Neutrophil (primary cell): Measurements from ENCODE around the gene FHAD1.

Experiments used
- H3K27ac ChIP-seq: fragments of 200-600 bp; sonication (generic); 2 replicates; pipeline ENCODE4 v1.5.1; 2016; ENCODE audit warnings: mild to moderate bottlenecking, moderate library complexity
- H3K27me3 ChIP-seq: fragments of 200-600 bp; sonication (generic); 2 replicates; pipeline ENCODE4 v1.6.0; 2016; ENCODE audit warnings: mild to moderate bottlenecking
- H3K36me3 ChIP-seq: fragments of 200-600 bp; sonication (generic); 2 replicates; pipeline ENCODE4 v1.5.1; 2017
- H3K4me1 ChIP-seq, 2 experiments: fragments of 200-600 bp in 1 of 2; sonication (generic) in 1 of 2; 1 replicate in 1 of 2; 2 replicates in 1 of 2; pipeline versions ENCODE4 v1.5.1 to v1.6.1; 2013 to 2016; ENCODE audit warnings: low read depth in 1 of 2, low read length in 1 of 2, mild to moderate bottlenecking in 1 of 2, moderate library complexity in 1 of 2; ENCODE audit not compliant: control insufficient read depth in 1 of 2, insufficient read depth in 1 of 2
- H3K4me3 ChIP-seq, 2 experiments: fragments of 200-600 bp in 1 of 2; sonication (generic) in 1 of 2; 1 replicate in 1 of 2; 2 replicates in 1 of 2; pipeline ENCODE4 v1.5.1; 2013 to 2016; ENCODE audit warnings: low read depth in 1 of 2, low read length in 1 of 2, mild to moderate bottlenecking in 1 of 2, moderate library complexity in 1 of 2
- H3K9me3 ChIP-seq: fragments of 200-600 bp; sonication (generic); 2 replicates; pipeline ENCODE4 v1.5.1; 2016
- TF ChIP-seq, protein P1 (sequence below): fragments of 200-600 bp; sonication (generic); IDR thresholded peaks from 2 replicates; pipeline ENCODE4 v1.5.1; 2016; ENCODE audit warnings: antibody characterized with exemption

FHAD1 gene

DNA sequence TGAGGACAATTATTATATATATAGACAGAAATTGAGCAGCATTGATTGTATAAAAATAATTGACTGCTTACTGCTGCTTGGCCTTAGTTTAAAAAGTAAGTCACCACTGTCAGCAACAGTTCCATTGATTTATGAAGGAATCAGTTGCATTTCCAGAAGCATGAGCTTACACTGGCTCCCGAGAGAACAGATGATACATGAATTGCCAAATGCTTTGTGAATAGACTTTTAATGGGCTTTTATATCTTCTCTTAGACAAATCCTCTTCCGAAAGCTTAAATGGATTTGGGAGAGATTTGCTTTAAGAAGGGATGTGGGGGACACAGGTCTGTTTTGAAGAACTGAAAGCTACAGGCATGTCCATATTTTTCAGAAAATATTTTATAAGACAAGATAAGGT lies 7.5 kb downstream of the FHAD1 start:
- peaks cover 13% of the 10 kb centered on the region for H3K27me3 ChIP-seq
- H3K9me3 ChIP-seq = no peaks in the 10 kb centered on the region
- H3K27ac ChIP-seq = no peak overlapping the region
- H3K36me3 ChIP-seq = no peaks in the 10 kb centered on the region
- H3K4me3 ChIP-seq = no peak overlapping the region
- H3K4me1 ChIP-seq = no peaks in the 10 kb centered on the region
- TF ChIP-seq, protein P1, sequence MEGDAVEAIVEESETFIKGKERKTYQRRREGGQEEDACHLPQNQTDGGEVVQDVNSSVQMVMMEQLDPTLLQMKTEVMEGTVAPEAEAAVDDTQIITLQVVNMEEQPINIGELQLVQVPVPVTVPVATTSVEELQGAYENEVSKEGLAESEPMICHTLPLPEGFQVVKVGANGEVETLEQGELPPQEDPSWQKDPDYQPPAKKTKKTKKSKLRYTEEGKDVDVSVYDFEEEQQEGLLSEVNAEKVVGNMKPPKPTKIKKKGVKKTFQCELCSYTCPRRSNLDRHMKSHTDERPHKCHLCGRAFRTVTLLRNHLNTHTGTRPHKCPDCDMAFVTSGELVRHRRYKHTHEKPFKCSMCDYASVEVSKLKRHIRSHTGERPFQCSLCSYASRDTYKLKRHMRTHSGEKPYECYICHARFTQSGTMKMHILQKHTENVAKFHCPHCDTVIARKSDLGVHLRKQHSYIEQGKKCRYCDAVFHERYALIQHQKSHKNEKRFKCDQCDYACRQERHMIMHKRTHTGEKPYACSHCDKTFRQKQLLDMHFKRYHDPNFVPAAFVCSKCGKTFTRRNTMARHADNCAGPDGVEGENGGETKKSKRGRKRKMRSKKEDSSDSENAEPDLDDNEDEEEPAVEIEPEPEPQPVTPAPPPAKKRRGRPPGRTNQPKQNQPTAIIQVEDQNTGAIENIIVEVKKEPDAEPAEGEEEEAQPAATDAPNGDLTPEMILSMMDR = no peak

- H3K9me3 ChIP-seq = no peaks in the 10 kb centered on the region
- peaks cover 0 to under 1% of the 10 kb centered on the region in 2 experiments for H3K4me1 ChIP-seq
- no peaks in the 10 kb centered on the region for H3K36me3 ChIP-seq
- H3K4me3 ChIP-seq = no peak overlapping the region
- TF ChIP-seq, protein P1 = no peak
- no peak overlapping the region for H3K27ac ChIP-seq
- H3K27me3 ChIP-seq = peaks cover 6% of the 10 kb centered on the region
Measured at GRCh38 chr1:15255582-15256149, 8.6 kb downstream of the FHAD1 start.

GRCh38 chr1:15256584-15256983 lies 9.6 kb downstream of the FHAD1 start:
- H3K36me3 ChIP-seq = no peaks in the 10 kb centered on the region
- TF ChIP-seq, protein P1 = no peak
- no peaks in the 10 kb centered on the region for H3K9me3 ChIP-seq
- peaks cover 6 to 10% of the 10 kb centered on the region in 2 experiments for H3K4me1 ChIP-seq
- no peak overlapping the region for H3K27ac ChIP-seq
- H3K27me3 ChIP-seq = peaks cover 7% of the 10 kb centered on the region
- no peak overlapping the region for H3K4me3 ChIP-seq

DNA sequence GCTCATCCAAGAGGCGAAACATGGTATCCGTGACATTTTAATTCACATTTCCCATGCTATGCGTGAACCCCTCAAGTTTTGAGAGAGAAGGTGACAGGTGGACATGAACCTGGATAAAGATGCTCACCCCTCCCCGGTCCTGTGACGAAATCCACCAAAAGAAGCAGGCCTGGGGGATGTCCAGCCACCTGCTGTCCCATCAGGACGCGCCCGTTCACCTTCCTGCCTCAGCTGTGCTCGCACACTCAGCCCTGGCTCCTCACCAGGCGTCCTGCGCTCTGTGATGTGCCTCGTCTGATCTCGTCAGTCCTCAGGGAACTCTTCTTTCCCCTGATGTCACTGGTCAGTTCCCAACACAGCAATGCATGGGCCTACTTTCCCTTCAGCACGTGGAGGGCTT lies 10.3 kb downstream of the FHAD1 start:
- TF ChIP-seq, protein P1 = no peak
- no peak overlapping the region for H3K4me3 ChIP-seq
- H3K9me3 ChIP-seq = no peaks in the 10 kb centered on the region
- H3K36me3 ChIP-seq = no peaks in the 10 kb centered on the region
- H3K27me3 ChIP-seq = peaks cover 14% of the 10 kb centered on the region
- peaks cover 8 to 11% of the 10 kb centered on the region in 2 experiments for H3K4me1 ChIP-seq
- H3K27ac ChIP-seq = no peak overlapping the region

GRCh38 chr1:15258833-15259621 lies 12.0 kb downstream of the FHAD1 start:
- Histone ChIP-seq H3K36me3 (no peaks in the 10 kb centered on the region), H3K4me3 (no peak overlapping the region), H3K27me3 (peaks cover 11% of the 10 kb centered on the region), H3K4me1 (peaks cover 8 to 11% of the 10 kb centered on the region in 2 experiments), H3K27ac (no peak overlapping the region), H3K9me3 (no peaks in the 10 kb centered on the region)
- TF ChIP-seq, protein P1 = no peak
